Endothelial cell of umbilical vein (primary cell): ENCODE results near the gene DCK. TPM values are rescaled to one million over a fixed set of nuclear protein-coding genes. Genes with fewer than 3 reads are reported as not detected.

Source experiments
- BruUV-seq: library from RNA; stranded (reverse); fragments of 400-500 nt; replicated peaks from 2 replicates; lab custom pipeline; 2021; lab: Mats Ljungman, UMichigan
- CTCF ChIA-PET: fragments of 300-600, 350-600 bp; sonication (Branson Sonifier 250); formaldehyde crosslinking; loops from one replicate; lab custom pipeline; 2021; ENCODE audit warnings: antibody characterized with exemption, inconsistent platforms; lab: Charles Lee
- POLR2A ChIA-PET: fragments of 300-600, 350-600 bp; sonication (Branson Sonifier 250); formaldehyde crosslinking; loops from one replicate; lab custom pipeline; 2021; ENCODE audit warnings: antibody characterized with exemption, inconsistent platforms; lab: Charles Lee
- DNase-seq: peaks from one replicate; pipeline ENCODE4 v3.0.0-alpha.2; 2011; ENCODE audit warnings: low read depth, low spot score
- FAIRE-seq: peaks from 2 replicates; lab custom pipeline; 2011; peaks lifted over from hg19 to GRCh38; lab: Jason Lieb, UNC
- H2AFZ ChIP-seq: 2 replicates; pipeline ENCODE4 v1.6.0; 2012; ENCODE audit warnings: low read depth, low read length, control low read depth, inconsistent platforms
- H3K27ac ChIP-seq: 2 replicates; pipeline ENCODE4 v1.5.1; 2011; ENCODE audit warnings: low read depth, mild to moderate bottlenecking, control low read depth, low read length, moderate library complexity; ENCODE audit not compliant: insufficient read depth
- H3K27me3 ChIP-seq, 2 experiments: 2 replicates each; pipeline versions ENCODE4 v1.6.0 to v1.6.1; 2011; ENCODE audit warnings: low read length in 2 of 2, mixed read lengths in 1 of 2; ENCODE audit not compliant: control insufficient read depth in 2 of 2, insufficient read depth in 2 of 2
- H3K36me3 ChIP-seq, 2 experiments: 2 replicates in 1 of 2; 3 replicates in 1 of 2; pipeline ENCODE4 v1.5.1; 2011; ENCODE audit warnings: low read length in 2 of 2, mild to moderate bottlenecking in 1 of 2, moderate library complexity in 1 of 2; ENCODE audit not compliant: control insufficient read depth in 2 of 2, insufficient read depth in 2 of 2; ENCODE audit errors: extremely low read depth in 1 of 2
- H3K4me1 ChIP-seq: 3 replicates; pipeline ENCODE4 v1.5.1; 2011; ENCODE audit warnings: mild to moderate bottlenecking, low read length; ENCODE audit not compliant: control insufficient read depth, insufficient read depth; ENCODE audit errors: extremely low read depth
- H3K4me2 ChIP-seq: 2 replicates; pipeline ENCODE4 v1.6.1; 2011; ENCODE audit warnings: low read length, control low read depth, mixed read lengths; ENCODE audit not compliant: insufficient read depth
- H3K4me3 ChIP-seq, 3 experiments: fragments of 200-600 bp in 1 of 3; sonication (generic), shearing (Covaris generic) in 1 of 3; replicated peaks in 1 of 3; 2 replicates each; pipeline ENCODE4 v1.5.1; 2011 to 2016; ENCODE audit warnings: control low read depth in 3 of 3, low read length in 3 of 3, mild to moderate bottlenecking in 2 of 3, inconsistent platforms in 1 of 3, low read depth in 1 of 3, moderate library complexity in 1 of 3; ENCODE audit not compliant: insufficient read depth in 1 of 3
- H3K79me2 ChIP-seq: 2 replicates; pipeline ENCODE4 v1.6.0; 2012; ENCODE audit warnings: low read length, inconsistent platforms; ENCODE audit not compliant: control insufficient read depth, insufficient read depth
- H3K9ac ChIP-seq: replicated peaks from 2 replicates; pipeline ENCODE3; 2011; ENCODE audit warnings: low read length, control low read depth; ENCODE audit not compliant: insufficient read depth; ENCODE audit errors: extremely low read depth
- H3K9me1 ChIP-seq: replicated peaks from 3 replicates; pipeline ENCODE4 v1.6.0; 2011; ENCODE audit warnings: mild to moderate bottlenecking, low read length; ENCODE audit not compliant: control insufficient read depth, insufficient read depth; ENCODE audit errors: extremely low read depth
- H3K9me3 ChIP-seq: replicated peaks from 2 replicates; pipeline ENCODE4 v1.5.1; 2012; ENCODE audit warnings: low read length, inconsistent platforms; ENCODE audit not compliant: control insufficient read depth, insufficient read depth
- H4K20me1 ChIP-seq: replicated peaks from 2 replicates; pipeline ENCODE3; 2011; ENCODE audit warnings: mild to moderate bottlenecking, low read length; ENCODE audit not compliant: control insufficient read depth, insufficient read depth; ENCODE audit errors: extremely low read depth
- CTCF ChIP-seq, 2 donors: IDR thresholded peaks; 1 replicate in 1 of 2; 2 replicates in 1 of 2; pipeline ENCODE4 v1.5.1; 2011; ENCODE audit warnings: low read length in 2 of 2, mild to moderate bottlenecking in 2 of 2, moderate library complexity in 2 of 2, control low read depth in 1 of 2, inconsistent platforms in 1 of 2, low read depth in 1 of 2; ENCODE audit not compliant: insufficient read depth in 1 of 2; ENCODE audit errors: extremely low read depth in 1 of 2
- EZH2 ChIP-seq: IDR thresholded peaks from 2 replicates; pipeline ENCODE4 v1.6.1; 2012; ENCODE audit warnings: borderline replicate concordance, low read depth, mild to moderate bottlenecking, moderate library complexity, low read length, inconsistent platforms; ENCODE audit not compliant: severe bottlenecking
- FOS ChIP-seq: IDR thresholded peaks from 2 replicates; pipeline ENCODE4 v1.6.1; 2011; ENCODE audit warnings: mild to moderate bottlenecking, low read length, moderate library complexity, borderline replicate concordance; ENCODE audit not compliant: insufficient read depth
- GATA2 ChIP-seq: IDR thresholded peaks from 2 replicates; pipeline ENCODE4 v1.7.0; 2011; ENCODE audit warnings: low read depth, mild to moderate bottlenecking, moderate library complexity, mixed read lengths, low read length; ENCODE audit not compliant: insufficient read length, insufficient read depth
- JUN ChIP-seq: IDR thresholded peaks from 2 replicates; pipeline ENCODE4 v1.6.1; 2011; ENCODE audit warnings: borderline replicate concordance, low read depth; ENCODE audit not compliant: insufficient read length, insufficient read depth
- MAX ChIP-seq: IDR thresholded peaks from 2 replicates; pipeline ENCODE4 v1.6.1; 2011; ENCODE audit not compliant: insufficient read depth, insufficient read length
- MYC ChIP-seq: IDR thresholded peaks from one replicate; pipeline ENCODE4 v1.6.1; 2011; ENCODE audit warnings: mild to moderate bottlenecking, low read depth, low read length
- POLR2A ChIP-seq: IDR thresholded peaks from 2 replicates; pipeline ENCODE4 v1.6.1; 2012; ENCODE audit warnings: low read depth, mild to moderate bottlenecking, control low read depth, low read length
- POLR2AphosphoS5 ChIP-seq: IDR thresholded peaks from 2 replicates; pipeline ENCODE4 v1.6.1; 2012; ENCODE audit warnings: low read depth, mild to moderate bottlenecking, control low read depth, low read length, moderate library complexity; ENCODE audit not compliant: insufficient read depth
- dilution Hi-C: fragments of 300-500 bp; cut with MboI; formaldehyde crosslinking; loops from one replicate; pipeline ENCODE4 v1.15.0; 2019; ENCODE audit warnings: low sequenced_read_pairs; ENCODE audit not compliant: extremely low pct_ligation_motif_present
- intact Hi-C: fragments of 100-400 bp; cut with micrococcal nuclease; formaldehyde crosslinking; loops from one replicate; pipeline ENCODE4 v1.10.0; 2022
- polyA plus RNA-seq, 4 experiments: library from polyadenylated mRNA; depleted of rRNA in 3 of 4; stranded (reverse) in 3 of 4; unstranded in 1 of 4; fragments of >200 nt; gene quantifications; 2 replicates each; pipeline versions ENCODE4 v1.2.1 to v1.2.3, GENCODE V29; 2011 to 2012; ENCODE audit warnings: missing spikeins in 1 of 4
- total RNA-seq: library from RNA; stranded (reverse); gene quantifications from 2 replicates; pipeline ENCODE4 v1.2.3, GENCODE V29; 2021

The DCK gene
- total and polyA plus RNA-seq, 2 donors (not counting 3 experiments of a cell fraction or from before 2014, with no cell fraction given) = 4.8 to 19.9 TPM

- BruUV-seq = no TSS peak
- DNase-seq (no peak), FAIRE-seq (no peak)
- intact Hi-C loops (no loop called here), dilution Hi-C loops (no loop called here)
- Histone ChIP-seq H4K20me1 (no peaks in the 10 kb centered on the region), H3K27ac (no peak overlapping the region), H3K36me3 (no peaks in the 10 kb centered on the region), H3K9me1 (no peaks in the 10 kb centered on the region), H3K4me3 (no peak overlapping the region), H2AFZ (no peak overlapping the region), H3K9ac (no peak overlapping the region), H3K79me2 (no peaks in the 10 kb centered on the region), H3K27me3 (no peaks in the 10 kb centered on the region), H3K4me1 (no peaks in the 10 kb centered on the region), H3K9me3 (no peaks in the 10 kb centered on the region), H3K4me2 (no peak overlapping the region)
- POLR2A ChIA-PET = no interaction called here
- CTCF ChIA-PET = no interaction called here
- no peak for TF ChIP-seq MYC
- no peak for TF ChIP-seq GATA2
- no peak for TF ChIP-seq MAX
- no peak for TF ChIP-seq FOS
- no peak for TF ChIP-seq CTCF (IDR thresholded peaks at IDR 0.05; ENCODE audit: extremely low read depth in 1 of 2, insufficient read depth in 1 of 2, low read depth in 1 of 2, low read length in 2 of 2)
- TF ChIP-seq EZH2 = no peak
- no peak for TF ChIP-seq POLR2A
- TF ChIP-seq POLR2AphosphoS5 = no peak
- no peak for TF ChIP-seq JUN
Measured at GRCh38 chr4:71050809-71051208, 57.4 kb downstream of the DCK start.
